Hepatocyte (in vitro differentiated cells): ENCODE data around the gene PDX1. TPM values are rescaled to one million over a fixed set of nuclear protein-coding genes. Genes with fewer than 3 reads are reported as not detected.

ENCODE experiments used
- DNase-seq: peaks from one replicate; pipeline ENCODE4 v3.0.0-alpha.2; 2016; ENCODE audit warnings: low spot score
- H2AFZ ChIP-seq: fragments of 200-600 bp; sonication (generic); 2 replicates; pipeline ENCODE4 v1.6.0; 2016; ENCODE audit warnings: antibody characterized with exemption, mild to moderate bottlenecking
- H3K27ac ChIP-seq: fragments of 200-600 bp; sonication (generic); 2 replicates; pipeline ENCODE4 v1.5.1; 2016; ENCODE audit warnings: mild to moderate bottlenecking
- H3K27me3 ChIP-seq: fragments of 200-600 bp; sonication (generic); 2 replicates; pipeline ENCODE4 v1.6.1; 2016
- H3K36me3 ChIP-seq: fragments of 200-600 bp; sonication (generic); replicated peaks from 2 replicates; pipeline ENCODE4 v1.5.1; 2016; ENCODE audit warnings: low read depth; ENCODE audit not compliant: insufficient read depth
- H3K4me1 ChIP-seq: fragments of 200-600 bp; sonication (generic); 2 replicates; pipeline ENCODE4 v1.5.1; 2016; ENCODE audit warnings: mild to moderate bottlenecking, moderate library complexity; ENCODE audit not compliant: insufficient read depth
- H3K4me2 ChIP-seq: fragments of 200-600 bp; sonication (generic); 2 replicates; pipeline ENCODE4 v1.6.0; 2016
- H3K4me3 ChIP-seq: fragments of 200-600 bp; sonication (generic); 2 replicates; pipeline ENCODE4 v1.5.1; 2016; ENCODE audit warnings: mild to moderate bottlenecking
- H3K79me2 ChIP-seq: fragments of 200-600 bp; sonication (generic); 2 replicates; pipeline ENCODE4 v1.6.0; 2017; ENCODE audit warnings: mild to moderate bottlenecking
- H3K9me2 ChIP-seq: fragments of 200-600 bp; sonication (generic); replicated peaks from 2 replicates; pipeline ENCODE4 v1.6.0; 2017; ENCODE audit warnings: mild to moderate bottlenecking; ENCODE audit not compliant: insufficient read depth
- H3K9me3 ChIP-seq: fragments of 200-600 bp; sonication (generic); 2 replicates; pipeline ENCODE4 v1.5.1; 2016; ENCODE audit warnings: low read depth, mild to moderate bottlenecking
- H4K20me1 ChIP-seq: fragments of 200-600 bp; sonication (generic); 2 replicates; pipeline ENCODE4 v1.6.0; 2016; ENCODE audit warnings: mild to moderate bottlenecking; ENCODE audit not compliant: insufficient read depth, poor library complexity, severe bottlenecking
- CTCF ChIP-seq: fragments of 200-600 bp; sonication (generic); IDR thresholded peaks from 2 replicates; pipeline ENCODE4 v1.5.1; 2016; ENCODE audit warnings: antibody characterized with exemption, mild to moderate bottlenecking; ENCODE audit not compliant: poor library complexity
- EZH2 ChIP-seq: fragments of 200-600 bp; sonication (generic); IDR thresholded peaks from 2 replicates; pipeline ENCODE4 v1.6.1; 2016; ENCODE audit warnings: antibody characterized with exemption, mild to moderate bottlenecking, borderline replicate concordance
- EZH2phosphoT487 ChIP-seq: fragments of 200-600 bp; sonication (generic); IDR thresholded peaks from one replicate; pipeline ENCODE4 v1.6.1; 2018; ENCODE audit warnings: antibody characterized with exemption, mild to moderate bottlenecking, low read depth, moderate library complexity; ENCODE audit not compliant: unreplicated experiment, severe bottlenecking
- WGBS: methylation state at CpG from one replicate; pipeline ENCODE4 v1.1.6; 2016; ENCODE audit warnings: low lambda C conversion rate; ENCODE audit errors: missing lambda C conversion rate; 5-methylcytosine and 5-hydroxymethylcytosine counted together
- polyA plus RNA-seq: library from polyadenylated mRNA; unstranded; fragments of >200 nt; fragmentation: Nextera tagmentation; extraction: Ambion mirVana; gene quantifications from 2 replicates; pipeline ENCODE4 v1.2.1, GENCODE V29; 2016
- total RNA-seq: library from RNA; depleted of rRNA; stranded (reverse); fragments of >200 nt; gene quantifications from 2 replicates; pipeline ENCODE4 v1.2.3, GENCODE V29; 2014

Gene PDX1
- total and polyA plus RNA-seq, 2 experiments from 2014 or later, result 1.3 to 1.8 TPM

- H3K4me3 ChIP-seq, result peak overlapping the region; percentile 58
- H4K20me1 ChIP-seq, result peaks cover 6% of the 10 kb centered on the region
- H2AFZ ChIP-seq, result no peak overlapping the region
- peaks cover 39% of the 10 kb centered on the region for H3K4me1 ChIP-seq
- WGBS, result 8% methylated on average over 45 of the region's 45 CpGs
- no peaks in the 10 kb centered on the region for H3K9me2 ChIP-seq
- DNase-seq, result no peak
- peaks cover 78% of the 10 kb centered on the region for H3K27me3 ChIP-seq
- H3K9me3 ChIP-seq, result no peaks in the 10 kb centered on the region
- H3K79me2 ChIP-seq, result peaks cover 66% of the 10 kb centered on the region
- TF ChIP-seq EZH2, result peak; percentile 79
- no peak for TF ChIP-seq CTCF
- H3K27ac ChIP-seq, result peak overlapping the region; percentile 98
- peak overlapping the region; percentile 92 for H3K4me2 ChIP-seq
- no peaks in the 10 kb centered on the region for H3K36me3 ChIP-seq
These were observed 46.2 kb downstream of the PDX1 start for GRCh38 chr13:27965740-27966640.

- Histone ChIP-seq H2AFZ (no peak overlapping the region), H3K27me3 (peaks cover 82% of the 10 kb centered on the region), H3K36me3 (no peaks in the 10 kb centered on the region), H4K20me1 (peaks cover 6% of the 10 kb centered on the region), H3K9me3 (no peaks in the 10 kb centered on the region), H3K4me1 (peaks cover 32% of the 10 kb centered on the region), H3K4me2 (peak overlapping the region; percentile 92), H3K79me2 (peaks cover 64% of the 10 kb centered on the region), H3K9me2 (no peaks in the 10 kb centered on the region), H3K27ac (peak overlapping the region; percentile 98), H3K4me3 (peak overlapping the region; percentile 58)
- DNase-seq, result no peak
- 7% methylated on average over 32 of the region's 38 CpGs for WGBS
- TF ChIP-seq EZH2 (no peak), CTCF (no peak), EZH2phosphoT487 (peak; percentile 34)
These were observed 46.9 kb downstream of the PDX1 start for GRCh38 chr13:27966641-27967202.

- Histone ChIP-seq H3K27ac (peak overlapping the region; percentile 98), H3K79me2 (peaks cover 61% of the 10 kb centered on the region), H3K4me2 (peak overlapping the region; percentile 92), H4K20me1 (peaks cover 6% of the 10 kb centered on the region), H3K27me3 (peaks cover 86% of the 10 kb centered on the region), H3K9me3 (no peaks in the 10 kb centered on the region), H3K4me1 (peaks cover 27% of the 10 kb centered on the region), H3K36me3 (no peaks in the 10 kb centered on the region), H2AFZ (no peak overlapping the region), H3K9me2 (no peaks in the 10 kb centered on the region), H3K4me3 (peak overlapping the region; percentile 58)
- WGBS, result 8% methylated on average over 18 of the region's 18 CpGs
- TF ChIP-seq CTCF (no peak), EZH2phosphoT487 (peak; percentile 19)
- no peak for DNase-seq
These were observed 47.5 kb downstream of the PDX1 start for GRCh38 chr13:27967203-27967735.
